HCT116 (cell line): ENCODE data around the gene FNDC8. TPM values are rescaled to one million over a fixed set of nuclear protein-coding genes. Genes with fewer than 3 reads are reported as not detected.

Experiments
- ATAC-seq: fragments of 200-7000 bp; cut with Tn5 transposase; 2 replicates; pipeline ENCODE4 v1.9.1; 2020; ENCODE audit warnings: mild to moderate bottlenecking, moderate library complexity
- BruUV-seq: library from RNA; stranded (reverse); fragments of 400-500 nt; replicated peaks from 2 replicates; lab custom pipeline; 2021; lab: Mats Ljungman, UMichigan
- CTCF ChIA-PET: fragments of 300-600 bp; sonication (Branson Sonifier 250); formaldehyde crosslinking; loops from one replicate; lab custom pipeline; 2021; ENCODE audit warnings: antibody characterized with exemption; lab: Charles Lee
- POLR2A ChIA-PET: fragments of 300-600, 350-600 bp; sonication (Branson Sonifier 250); formaldehyde crosslinking; loops from one replicate; lab custom pipeline; 2021; ENCODE audit warnings: antibody characterized with exemption; lab: Charles Lee
- RAD21 ChIA-PET, 2 experiments: fragments of 300-600 bp; sonication (Branson Sonifier 250); formaldehyde crosslinking; loops; one replicate each; lab custom pipeline; 2023; ENCODE audit warnings: low total read pairs in 2 of 2; ENCODE audit not compliant: uncharacterized antibody in 2 of 2, unreplicated experiment in 2 of 2, low non-redundant PET in 1 of 2; lab: Charles Lee
- DNase-seq: peaks from one replicate; pipeline ENCODE4 v3.0.0-alpha.2; 2010; ENCODE audit warnings: low read depth, low spot score
- H2AFZ ChIP-seq: fragments of 200-600 bp; shearing (Covaris generic), sonication (generic); 2 replicates; pipeline ENCODE4 v1.6.1; 2017; ENCODE audit warnings: low read depth, mixed run types, mixed read lengths, antibody characterized with exemption, low read length; ENCODE audit not compliant: poor library complexity, severe bottlenecking
- H3K27ac ChIP-seq: 2 replicates; pipeline ENCODE4 v1.5.1; 2012; ENCODE audit warnings: low read depth, low read length
- H3K27me3 ChIP-seq: fragments of 200-600 bp; sonication (generic); 2 replicates; pipeline ENCODE4 v1.6.1; 2016; ENCODE audit warnings: mixed run types, low read length, mixed read lengths; ENCODE audit not compliant: insufficient read depth
- H3K36me3 ChIP-seq, 2 experiments: fragments of 200-500 bp in 1 of 2; fragments of 200-600 bp in 1 of 2; sonication (Bioruptor generic) in 1 of 2; sonication (generic) in 1 of 2; 2 replicates each; pipeline versions ENCODE4 v1.5.1 to v1.6.1; 2014 to 2016; ENCODE audit warnings: low read length in 2 of 2, inconsistent platforms in 1 of 2, mixed read lengths in 1 of 2, mixed run types in 1 of 2; ENCODE audit not compliant: insufficient read depth in 2 of 2, control insufficient read depth in 1 of 2
- H3K4me1 ChIP-seq, 2 experiments: fragments of 200-600 bp in 1 of 2; sonication (generic) in 1 of 2; 2 replicates each; pipeline versions ENCODE4 v1.5.1 to v1.6.1; 2012 to 2017; ENCODE audit warnings: low read length in 2 of 2, inconsistent platforms in 1 of 2, mild to moderate bottlenecking in 1 of 2, mixed read lengths in 1 of 2, mixed run types in 1 of 2, moderate library complexity in 1 of 2; ENCODE audit not compliant: insufficient read depth in 2 of 2, control insufficient read depth in 1 of 2
- H3K4me2 ChIP-seq: fragments of 200-600 bp; sonication (generic); 2 replicates; pipeline ENCODE4 v1.6.1; 2017; ENCODE audit warnings: mixed run types, low read length, mixed read lengths
- H3K4me3 ChIP-seq, 2 experiments: fragments of 200-600 bp in 1 of 2; sonication (generic) in 1 of 2; replicated peaks in 1 of 2; 2 replicates each; pipeline ENCODE4 v1.5.1; 2011 to 2016; ENCODE audit warnings: low read length in 2 of 2, control low read depth in 1 of 2, low read depth in 1 of 2, mild to moderate bottlenecking in 1 of 2, mixed read lengths in 1 of 2, mixed run types in 1 of 2
- H3K79me2 ChIP-seq: fragments of 200-600 bp; sonication (generic); 2 replicates; pipeline ENCODE4 v1.6.1; 2017; ENCODE audit warnings: mild to moderate bottlenecking, mixed run types, low read length, moderate library complexity, mixed read lengths; ENCODE audit not compliant: insufficient read depth
- H3K9ac ChIP-seq: fragments of 200-600 bp; sonication (generic); 2 replicates; pipeline ENCODE4 v1.6.1; 2016; ENCODE audit warnings: low read length, mixed read lengths
- H3K9me2 ChIP-seq: fragments of 200-600 bp; sonication (generic), shearing (Covaris generic); 2 replicates; pipeline ENCODE4 v1.6.1; 2017; ENCODE audit warnings: mixed run types, mild to moderate bottlenecking, moderate library complexity; ENCODE audit not compliant: insufficient read depth
- H3K9me3 ChIP-seq, 2 experiments: fragments of 200-500 bp in 1 of 2; fragments of 200-600 bp in 1 of 2; sonication (Bioruptor generic) in 1 of 2; sonication (generic) in 1 of 2; 2 replicates each; pipeline ENCODE4 v1.6.1; 2014 to 2017; ENCODE audit warnings: low read length in 2 of 2, mixed read lengths in 2 of 2, inconsistent platforms in 1 of 2, low read depth in 1 of 2, mild to moderate bottlenecking in 1 of 2, mixed run types in 1 of 2, moderate library complexity in 1 of 2; ENCODE audit not compliant: control insufficient read depth in 1 of 2, insufficient read depth in 1 of 2
- H4K20me1 ChIP-seq: fragments of 200-600 bp; sonication (generic), shearing (Covaris generic); 2 replicates; pipeline ENCODE4 v1.6.1; 2017; ENCODE audit warnings: mixed run types, mild to moderate bottlenecking, moderate library complexity; ENCODE audit not compliant: insufficient read depth
- CEBPB ChIP-seq: IDR thresholded peaks from 2 replicates; pipeline ENCODE4 v1.6.1; 2012; ENCODE audit warnings: low read depth
- JUND ChIP-seq: IDR thresholded peaks from 2 replicates; pipeline ENCODE4 v1.6.1; 2012
- RAD21 ChIP-seq: IDR thresholded peaks from 2 replicates; pipeline ENCODE4 v1.6.1; 2012; ENCODE audit warnings: low read depth, mild to moderate bottlenecking
- SRF ChIP-seq: IDR thresholded peaks from 2 replicates; pipeline ENCODE4 v1.6.1; 2012; ENCODE audit warnings: low read depth
- TCF7L2 ChIP-seq: IDR thresholded peaks from 2 replicates; pipeline ENCODE4 v1.7.0; 2011; ENCODE audit warnings: borderline replicate concordance, inconsistent platforms; ENCODE audit not compliant: insufficient read depth, insufficient read length; ENCODE audit errors: extremely low read depth
- ZNF274 ChIP-seq: fragments of 200-500 bp; sonication (Bioruptor generic); IDR thresholded peaks from 2 replicates; pipeline ENCODE4 v1.6.1; 2014; ENCODE audit warnings: mild to moderate bottlenecking, low read depth, low read length, inconsistent platforms
- intact Hi-C: fragments of 100-400 bp; cut with micrococcal nuclease; formaldehyde crosslinking; loops from 2 replicates; pipeline ENCODE4 v1.10.0; 2022
- total RNA-seq: library from RNA; stranded (reverse); gene quantifications from one replicate; pipeline ENCODE4 v1.2.1, GENCODE V29; 2021; ENCODE audit not compliant: unreplicated experiment
- TF ChIP-seq, protein P1 (sequence below): IDR thresholded peaks from 2 replicates; pipeline ENCODE4 v1.6.1; 2012
- TF ChIP-seq, protein P2 (sequence below): IDR thresholded peaks from 2 replicates; pipeline ENCODE4 v1.6.1; 2011; ENCODE audit warnings: mild to moderate bottlenecking, low read length, moderate library complexity; ENCODE audit not compliant: insufficient replicate concordance; ENCODE audit errors: extremely low read depth

The FNDC8 gene
- total RNA-seq, 1 experiment from 2014 or later, result not detected

DNA sequence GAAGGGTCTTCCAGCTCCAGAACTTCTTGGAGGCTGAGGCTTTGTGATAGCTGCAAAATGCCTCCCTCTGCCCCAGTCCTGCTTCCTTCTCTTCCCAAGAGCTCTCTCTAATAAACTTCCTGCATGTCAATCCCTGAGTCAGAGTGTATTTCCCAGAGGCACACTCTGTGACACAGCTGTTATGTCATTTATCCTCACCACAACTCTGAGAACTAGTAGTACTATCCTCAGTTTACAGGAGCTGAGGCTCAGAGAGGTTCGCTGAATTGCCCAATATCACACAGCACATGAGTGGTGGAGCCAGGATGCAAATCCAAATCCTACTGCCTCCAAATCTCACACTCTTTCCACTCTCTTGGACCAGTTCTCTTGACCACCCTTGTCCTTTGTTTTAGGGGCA is 46.3 kb downstream of the FNDC8 start:
- H3K4me1 ChIP-seq, result no peaks in the 10 kb centered on the region
- no peaks in the 10 kb centered on the region for H3K36me3 ChIP-seq
- no peaks in the 10 kb centered on the region for H3K79me2 ChIP-seq
- CTCF ChIA-PET, result interaction anchor here (0.8 kb wide), 1 partner anchor 10 kb away, joined by 3 read pairs; no protein-coding TSS in a partner anchor
- H3K4me3 ChIP-seq, result no peak overlapping the region
- RAD21 ChIA-PET, result no interaction called here
- no peak overlapping the region for H2AFZ ChIP-seq
- BruUV-seq, result no TSS peak
- no peaks in the 10 kb centered on the region for H4K20me1 ChIP-seq
- H3K27ac ChIP-seq, result no peak overlapping the region
- no peak overlapping the region for H3K9ac ChIP-seq
- no peaks in the 10 kb centered on the region for H3K27me3 ChIP-seq
- POLR2A ChIA-PET, result no interaction called here
- intact Hi-C loops, result no loop called here
- DNase-seq (no peak), ATAC-seq (no peak)
- H3K9me2 ChIP-seq, result no peaks in the 10 kb centered on the region
- TF ChIP-seq, protein P1, sequence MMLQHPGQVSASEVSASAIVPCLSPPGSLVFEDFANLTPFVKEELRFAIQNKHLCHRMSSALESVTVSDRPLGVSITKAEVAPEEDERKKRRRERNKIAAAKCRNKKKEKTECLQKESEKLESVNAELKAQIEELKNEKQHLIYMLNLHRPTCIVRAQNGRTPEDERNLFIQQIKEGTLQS, result no peak
- TF ChIP-seq ZNF274 (no peak), JUND (no peak), TCF7L2 (no peak), CEBPB (no peak), SRF (no peak), RAD21 (no peak)
- TF ChIP-seq, protein P2, sequence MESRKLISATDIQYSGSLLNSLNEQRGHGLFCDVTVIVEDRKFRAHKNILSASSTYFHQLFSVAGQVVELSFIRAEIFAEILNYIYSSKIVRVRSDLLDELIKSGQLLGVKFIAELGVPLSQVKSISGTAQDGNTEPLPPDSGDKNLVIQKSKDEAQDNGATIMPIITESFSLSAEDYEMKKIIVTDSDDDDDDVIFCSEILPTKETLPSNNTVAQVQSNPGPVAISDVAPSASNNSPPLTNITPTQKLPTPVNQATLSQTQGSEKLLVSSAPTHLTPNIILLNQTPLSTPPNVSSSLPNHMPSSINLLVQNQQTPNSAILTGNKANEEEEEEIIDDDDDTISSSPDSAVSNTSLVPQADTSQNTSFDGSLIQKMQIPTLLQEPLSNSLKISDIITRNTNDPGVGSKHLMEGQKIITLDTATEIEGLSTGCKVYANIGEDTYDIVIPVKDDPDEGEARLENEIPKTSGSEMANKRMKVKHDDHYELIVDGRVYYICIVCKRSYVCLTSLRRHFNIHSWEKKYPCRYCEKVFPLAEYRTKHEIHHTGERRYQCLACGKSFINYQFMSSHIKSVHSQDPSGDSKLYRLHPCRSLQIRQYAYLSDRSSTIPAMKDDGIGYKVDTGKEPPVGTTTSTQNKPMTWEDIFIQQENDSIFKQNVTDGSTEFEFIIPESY, result no peak
- H3K4me2 ChIP-seq, result no peak overlapping the region
- H3K9me3 ChIP-seq, result no peaks in the 10 kb centered on the region
